Measurements from ENCODE around the gene TRPV5. TPM values are rescaled to one million over a fixed set of nuclear protein-coding genes. Genes with fewer than 3 reads are reported as not detected.
"Not testable (repeated sequence)": the region's sequence is repeated elsewhere in the genome, so short reads cannot be mapped to it uniquely, and the experiment has no call there.

Gene TRPV5
- not detected in 2 replicates for total RNA-seq (2012; rRNA removed)
- not detected in 2 replicates for polyA plus RNA-seq (2012; rRNA removed)
- not detected in 2 replicates for polyA plus RNA-seq (2012; cell fraction: cytosol; rRNA removed)
- not detected in 2 replicates for polyA plus RNA-seq (2012; cell fraction: nucleus; rRNA removed; ENCODE audit: low replicate concordance)
- not detected for Bru-seq, nascent RNA
- BruChase-seq, experiment 1, labeled RNA remaining after a 6-hour chase = not detected
- BruChase-seq, experiment 2, labeled RNA remaining after a 2-hour chase = not detected
- long read RNA-seq = 0 reads

DNA sequence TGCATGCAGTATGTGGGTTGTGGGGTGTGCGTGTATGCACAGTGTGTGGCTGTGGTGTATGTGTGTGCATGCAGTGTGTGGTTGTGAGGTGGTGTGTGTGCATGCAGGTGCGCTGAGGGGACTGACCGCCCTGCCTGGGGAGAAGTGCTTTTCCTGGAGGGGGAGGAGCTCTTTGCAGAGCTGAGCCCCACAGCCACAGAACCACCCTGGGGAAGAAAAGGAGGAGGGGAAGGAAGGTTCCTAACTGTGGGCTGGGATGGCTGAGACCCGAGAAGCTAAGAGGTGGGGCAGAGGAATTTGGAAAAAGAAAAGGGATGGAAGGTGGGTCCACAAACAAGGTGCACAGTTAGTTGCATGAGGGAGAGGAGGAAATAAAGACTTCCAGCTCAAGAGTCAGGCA lies at the start of gene TRPV5:
TRPV5 (minus strand) TSS at position 123 of the 400 bp plus-strand sequence. CDS start 287 bp downstream, outside the sequence.
- no peaks in the 10 kb centered on the region for H3K4me1 ChIP-seq (ENCODE audit: control insufficient read depth, insufficient read depth, low read length)
- ATAC-seq (ENCODE audit: low read depth) (no peak), DNase-seq (no peak)
- no peak within 1 kb of the TSS for H3K9ac ChIP-seq (ENCODE audit: low read depth, low read length)
- H4K8ac ChIP-seq (ENCODE audit: low read depth in 2 of 2, low read length in 2 of 2) = no peak within 1 kb of the TSS
- H3K23ac ChIP-seq (ENCODE audit: low read depth, low read length) = no peak within 1 kb of the TSS
- peak within 1 kb of the TSS; percentile 11 for H2AFZ ChIP-seq (replicated peaks; ENCODE audit: low read length, poor library complexity)
- no peak within 1 kb of the TSS for H3K4me3 ChIP-seq (ENCODE audit: insufficient read depth, low read depth, low read length)
- no peak within 1 kb of the TSS for H2BK5ac ChIP-seq (ENCODE audit: low read depth, low read length, poor library complexity, severe bottlenecking)
- H4K91ac ChIP-seq (ENCODE audit: insufficient read depth, low read depth, low read length) = no peak within 1 kb of the TSS
- intact Hi-C loops (cut with micrococcal nuclease) (no loop called here), in situ Hi-C loops (cut with MboI; ENCODE audit: low sequenced_read_pairs) (no loop called here), dilution Hi-C loops (cut with HindIII; ENCODE audit: low sequenced_read_pairs, unreplicated experiment) (no loop called here)
- TF ChIP-seq RFX5 (IDR thresholded peaks at IDR 0.05; ENCODE audit: low read depth, low read length) (no peak), MXI1 (IDR thresholded peaks at IDR 0.05; ENCODE audit: borderline replicate concordance, low read depth, low read length) (no peak), CEBPB (IDR thresholded peaks at IDR 0.05; ENCODE audit: low read depth, low read length) (no peak)
- TF ChIP-seq, protein P1, sequence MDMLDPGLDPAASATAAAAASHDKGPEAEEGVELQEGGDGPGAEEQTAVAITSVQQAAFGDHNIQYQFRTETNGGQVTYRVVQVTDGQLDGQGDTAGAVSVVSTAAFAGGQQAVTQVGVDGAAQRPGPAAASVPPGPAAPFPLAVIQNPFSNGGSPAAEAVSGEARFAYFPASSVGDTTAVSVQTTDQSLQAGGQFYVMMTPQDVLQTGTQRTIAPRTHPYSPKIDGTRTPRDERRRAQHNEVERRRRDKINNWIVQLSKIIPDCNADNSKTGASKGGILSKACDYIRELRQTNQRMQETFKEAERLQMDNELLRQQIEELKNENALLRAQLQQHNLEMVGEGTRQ (IDR thresholded peaks at IDR 0.05; ENCODE audit: low read depth, low read length) = no peak
- no peaks in the 10 kb centered on the region for H3K9me1 ChIP-seq (ENCODE audit: insufficient read depth, low read length)
- peaks cover 13% of the 10 kb centered on the region; the same call in 1 of the 2 replicates for H3K9me3 ChIP-seq (ENCODE audit: control insufficient read depth, insufficient read depth, low read length)
- H2AK5ac ChIP-seq (ENCODE audit: low read depth, low read length) = no peak within 1 kb of the TSS
- no peak within 1 kb of the TSS for H2BK15ac ChIP-seq (ENCODE audit: low read depth, low read length)
- POLR2A ChIA-PET (ENCODE audit: unreplicated experiment) = no interaction called here
- 33% methylated on average over 1 of the region's 4 CpGs; no CpG with 5 or more reads in 1 of the 2 experiments for WGBS, 2 experiments (ENCODE audit: extremely low coverage in 2 of 2, insufficient read length in 1 of 2)
- no peak within 1 kb of the TSS for H3K27ac ChIP-seq (ENCODE audit: insufficient read depth, low read length)
- no peaks in the 10 kb centered on the region for H4K20me1 ChIP-seq (ENCODE audit: insufficient read depth, low read length)
- H3K79me1 ChIP-seq (ENCODE audit: low read depth in 1 of 2, low read length in 2 of 2) = no peaks in the 10 kb centered on the region
- no peak within 1 kb of the TSS for H3K18ac ChIP-seq (ENCODE audit: low read depth, low read length)
- H2BK20ac ChIP-seq (ENCODE audit: low read depth, low read length) = no peak within 1 kb of the TSS
- no peak within 1 kb of the TSS for H3K4ac ChIP-seq (ENCODE audit: low read depth, low read length)
- no peak within 1 kb of the TSS for H3K14ac ChIP-seq (replicated peaks; ENCODE audit: low read depth, low read length)
- no peaks in the 10 kb centered on the region for H3K27me3 ChIP-seq (ENCODE audit: control insufficient read depth, insufficient read depth, low read length)
- no peaks in the 10 kb centered on the region for H3K36me3 ChIP-seq (ENCODE audit: control insufficient read depth, insufficient read depth, low read length)
- no peak within 1 kb of the TSS for H2AK9ac ChIP-seq (replicated peaks; ENCODE audit: low read depth, low read length, poor library complexity)
- BruUV-seq (replicated peaks) = no TSS peak
- H4K5ac ChIP-seq (ENCODE audit: low read depth, low read length) = no peak within 1 kb of the TSS
- no peak within 1 kb of the TSS for H3K56ac ChIP-seq (ENCODE audit: extremely low read depth, insufficient read depth, low read length)
- H3K4me2 ChIP-seq (ENCODE audit: low read depth, low read length) = no peak within 1 kb of the TSS
- CTCF ChIA-PET = no interaction called here
- no peak within 1 kb of the TSS for H2BK120ac ChIP-seq (ENCODE audit: low read depth, low read length)

DNA sequence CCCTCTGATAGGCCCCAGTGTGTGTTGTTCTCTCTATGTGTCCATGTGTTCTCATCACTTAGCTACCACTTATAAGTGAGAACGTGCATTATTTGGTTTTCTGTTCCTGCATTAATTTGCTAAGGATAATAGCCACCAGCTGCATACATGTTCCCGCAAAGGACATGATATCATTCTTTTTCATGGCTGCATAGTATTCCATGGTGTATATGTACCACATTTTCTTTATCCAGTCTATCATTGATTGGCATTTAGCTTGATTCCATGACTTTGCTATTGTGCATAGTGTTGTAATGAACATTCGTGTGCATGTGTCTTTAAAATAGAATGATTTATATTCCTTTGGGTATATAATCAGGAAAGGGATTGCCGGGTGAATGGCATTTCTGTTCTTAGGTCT lies 44.9 kb upstream of the TRPV5 start:
- WGBS, 2 experiments (ENCODE audit: extremely low coverage in 2 of 2, insufficient read length in 1 of 2) = no CpG with 5 or more reads among the region's 4 CpGs

More for the DNA sequence above, 44.9 kb upstream of the TRPV5 start:
- H3K9me1 ChIP-seq (ENCODE audit: insufficient read depth, low read length); H3K79me1 ChIP-seq (ENCODE audit: low read depth in 1 of 2, low read length in 2 of 2); intact Hi-C loops (cut with micrococcal nuclease); H2AFZ ChIP-seq (replicated peaks; ENCODE audit: low read length, poor library complexity); CTCF ChIA-PET; H3K9me3 ChIP-seq (ENCODE audit: control insufficient read depth, insufficient read depth, low read length); POLR2A ChIA-PET (ENCODE audit: unreplicated experiment); DNase-seq; H4K5ac ChIP-seq (ENCODE audit: low read depth, low read length); in situ Hi-C loops (cut with MboI; ENCODE audit: low sequenced_read_pairs); H3K36me3 ChIP-seq (ENCODE audit: control insufficient read depth, insufficient read depth, low read length); H3K4ac ChIP-seq (ENCODE audit: low read depth, low read length); H3K4me2 ChIP-seq (ENCODE audit: low read depth, low read length); ATAC-seq (ENCODE audit: low read depth); H3K27me3 ChIP-seq (ENCODE audit: control insufficient read depth, insufficient read depth, low read length); H2BK120ac ChIP-seq (ENCODE audit: low read depth, low read length); BruUV-seq (replicated peaks); H4K8ac ChIP-seq (ENCODE audit: low read depth in 2 of 2, low read length in 2 of 2); H3K23ac ChIP-seq (ENCODE audit: low read depth, low read length); H2BK5ac ChIP-seq (ENCODE audit: low read depth, low read length, poor library complexity, severe bottlenecking); H2BK20ac ChIP-seq (ENCODE audit: low read depth, low read length); H2BK15ac ChIP-seq (ENCODE audit: low read depth, low read length); H2AK5ac ChIP-seq (ENCODE audit: low read depth, low read length); H2AK9ac ChIP-seq (replicated peaks; ENCODE audit: low read depth, low read length, poor library complexity); H4K91ac ChIP-seq (ENCODE audit: insufficient read depth, low read depth, low read length); H3K9ac ChIP-seq (ENCODE audit: low read depth, low read length); H3K27ac ChIP-seq (ENCODE audit: insufficient read depth, low read length); H3K18ac ChIP-seq (ENCODE audit: low read depth, low read length); dilution Hi-C loops (cut with HindIII; ENCODE audit: low sequenced_read_pairs, unreplicated experiment); H3K4me1 ChIP-seq (ENCODE audit: control insufficient read depth, insufficient read depth, low read length); H3K14ac ChIP-seq (replicated peaks; ENCODE audit: low read depth, low read length); H3K56ac ChIP-seq (ENCODE audit: extremely low read depth, insufficient read depth, low read length); H3K4me3 ChIP-seq (ENCODE audit: insufficient read depth, low read depth, low read length); H4K20me1 ChIP-seq (ENCODE audit: insufficient read depth, low read length): not testable (repeated sequence)
